ENCODE measurements around the gene ABCC1.

- TF ChIP-seq REST (tag by site-specific recombination; IDR thresholded peaks at IDR 0.05), result no peak
- no peak for TF ChIP-seq PATZ1 (tag by site-specific recombination; IDR thresholded peaks at IDR 0.05)
- TF ChIP-seq PRDM10 (tag by site-specific recombination; IDR thresholded peaks at IDR 0.05), result no peak
- no peak for TF ChIP-seq ZNF560 (tag by site-specific recombination; IDR thresholded peaks at IDR 0.05; ENCODE audit: borderline replicate concordance)
- TF ChIP-seq CTCF (tag by site-specific recombination; IDR thresholded peaks at IDR 0.05), result no peak
- TF ChIP-seq ZNF670 (tag by site-specific recombination; IDR thresholded peaks at IDR 0.05; ENCODE audit: low read depth), result no peak
- no peak for TF ChIP-seq ZNF501 (tag by site-specific recombination; IDR thresholded peaks at IDR 0.05)
- TF ChIP-seq BCL11A (tag by site-specific recombination; IDR thresholded peaks at IDR 0.05; ENCODE audit: low read depth), result no peak
- TF ChIP-seq ZNF416 (tag by site-specific recombination; IDR thresholded peaks at IDR 0.05), result no peak
- no peak for TF ChIP-seq ZNF623 (tag by site-specific recombination; IDR thresholded peaks at IDR 0.05)
- TF ChIP-seq ZNF362 (tag by site-specific recombination; IDR thresholded peaks at IDR 0.05), result no peak
Measured at GRCh38 chr16:15953477-15953876, 4.1 kb downstream of the ABCC1 start.
